ENCODE measurements around the gene SLC35G6.

SLC35G6 gene

GRCh38 chr17:7515911-7516610 lies 34.8 kb downstream of the SLC35G6 start:
- H3K27ac ChIP-seq: no peak overlapping the region
- TF ChIP-seq ZFX (IDR thresholded peaks at IDR 0.05): no peak
- TF ChIP-seq, protein P1, sequence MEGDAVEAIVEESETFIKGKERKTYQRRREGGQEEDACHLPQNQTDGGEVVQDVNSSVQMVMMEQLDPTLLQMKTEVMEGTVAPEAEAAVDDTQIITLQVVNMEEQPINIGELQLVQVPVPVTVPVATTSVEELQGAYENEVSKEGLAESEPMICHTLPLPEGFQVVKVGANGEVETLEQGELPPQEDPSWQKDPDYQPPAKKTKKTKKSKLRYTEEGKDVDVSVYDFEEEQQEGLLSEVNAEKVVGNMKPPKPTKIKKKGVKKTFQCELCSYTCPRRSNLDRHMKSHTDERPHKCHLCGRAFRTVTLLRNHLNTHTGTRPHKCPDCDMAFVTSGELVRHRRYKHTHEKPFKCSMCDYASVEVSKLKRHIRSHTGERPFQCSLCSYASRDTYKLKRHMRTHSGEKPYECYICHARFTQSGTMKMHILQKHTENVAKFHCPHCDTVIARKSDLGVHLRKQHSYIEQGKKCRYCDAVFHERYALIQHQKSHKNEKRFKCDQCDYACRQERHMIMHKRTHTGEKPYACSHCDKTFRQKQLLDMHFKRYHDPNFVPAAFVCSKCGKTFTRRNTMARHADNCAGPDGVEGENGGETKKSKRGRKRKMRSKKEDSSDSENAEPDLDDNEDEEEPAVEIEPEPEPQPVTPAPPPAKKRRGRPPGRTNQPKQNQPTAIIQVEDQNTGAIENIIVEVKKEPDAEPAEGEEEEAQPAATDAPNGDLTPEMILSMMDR (conservative IDR thresholded peaks at IDR 0.05): no peak

DNA sequence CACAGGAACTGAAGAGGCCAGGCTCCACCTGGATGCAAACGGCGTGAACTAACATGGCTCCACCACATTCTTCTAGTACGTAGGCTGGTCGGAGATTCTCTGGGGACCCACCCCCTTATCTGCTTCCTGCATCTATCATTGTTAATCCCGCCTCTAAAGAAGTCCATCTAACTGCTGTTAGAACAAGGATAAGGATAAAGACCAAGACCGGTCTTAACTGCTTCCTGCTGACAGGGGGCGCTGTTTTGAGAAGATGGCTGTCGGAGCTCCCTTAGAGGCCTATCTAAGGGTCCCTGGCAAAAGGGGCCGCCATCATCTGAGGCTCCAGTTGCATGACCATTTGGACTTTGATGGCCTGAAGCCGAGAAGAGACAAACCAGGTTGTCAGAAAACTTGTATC lies 41.8 kb downstream of the SLC35G6 start:
- H3K27ac ChIP-seq: no peak overlapping the region
- TF ChIP-seq ZFX (IDR thresholded peaks at IDR 0.05): no peak
- TF ChIP-seq, protein P1 (conservative IDR thresholded peaks at IDR 0.05): peak; percentile 49

GRCh38 chr17:7528842-7529241 lies 47.6 kb downstream of the SLC35G6 start:
- TF ChIP-seq ZFX (IDR thresholded peaks at IDR 0.05): no peak
- TF ChIP-seq, protein P1 (conservative IDR thresholded peaks at IDR 0.05): no peak
- no peak overlapping the region for H3K27ac ChIP-seq

GRCh38 chr17:7530023-7530900 lies 49.0 kb downstream of the SLC35G6 start:
- H3K27ac ChIP-seq: no peak overlapping the region
- no peak for TF ChIP-seq ZFX (IDR thresholded peaks at IDR 0.05)
- TF ChIP-seq, protein P1 (conservative IDR thresholded peaks at IDR 0.05): no peak
